Keratinocyte (primary cell): ENCODE data around the gene OVOL3.

ENCODE experiments used
- CTCF ChIP-seq, 3 experiments: IDR thresholded peaks in 1 of 3; conservative IDR thresholded peaks in 1 of 3; optimal IDR thresholded peaks in 1 of 3; 2 replicates in 2 of 3; 3 replicates in 1 of 3; pipeline versions ENCODE3 to v1.5.1; 2011; ENCODE audit warnings: low read length in 3 of 3, mild to moderate bottlenecking in 3 of 3, moderate library complexity in 2 of 3, control low read depth in 1 of 3, inconsistent platforms in 1 of 3; ENCODE audit not compliant: insufficient read depth in 2 of 3; ENCODE audit errors: extremely low read depth in 1 of 3
- EZH2 ChIP-seq: IDR thresholded peaks from one replicate; pipeline ENCODE4 v1.6.1; 2012; ENCODE audit warnings: inconsistent platforms, mild to moderate bottlenecking, low read length, moderate library complexity

GRCh38 chr19:36086326-36086725, 24.6 kb upstream of the OVOL3 start:
- TF ChIP-seq EZH2 (no peak), CTCF (optimal IDR thresholded peaks at IDR 0.05 in 1 of 3, IDR thresholded peaks at IDR 0.05 in 1 of 3, conservative IDR thresholded peaks at IDR 0.05 in 1 of 3; ENCODE audit: extremely low read depth in 1 of 3, insufficient read depth in 2 of 3, low read length in 3 of 3) (no peak)
